HepG2 (cell line): Measurements from ENCODE around the gene MYLK3. TPM values are rescaled to one million over a fixed set of nuclear protein-coding genes. Genes with fewer than 3 reads are reported as not detected.

Source experiments
- DMAP1 ChIP-seq: IDR thresholded peaks from 2 replicates; pipeline ENCODE4 v1.6.1; 2016
- HDAC2 ChIP-seq: sonication (generic); formaldehyde crosslinking; IDR thresholded peaks from 2 replicates; pipeline ENCODE4 v1.4.0; 2020; ENCODE audit warnings: missing genetic modification reagents
- HINFP ChIP-seq: sonication (generic); formaldehyde crosslinking; IDR thresholded peaks from 2 replicates; pipeline ENCODE4 v1.4.0; 2020; ENCODE audit warnings: low read depth, mild to moderate bottlenecking, missing genetic modification reagents
- KDM2A ChIP-seq: sonication (generic); formaldehyde crosslinking; IDR thresholded peaks from 2 replicates; pipeline ENCODE4 v1.4.0; 2020; ENCODE audit warnings: low read depth, missing genetic modification reagents, borderline replicate concordance
- MLXIP ChIP-seq: sonication (generic); formaldehyde crosslinking; IDR thresholded peaks from 2 replicates; pipeline ENCODE4 v1.9.0; 2021; ENCODE audit warnings: missing genetic modification reagents, borderline replicate concordance
- POLR2AphosphoS5 ChIP-seq: IDR thresholded peaks from 2 replicates; pipeline ENCODE4 v1.6.1; 2012; ENCODE audit warnings: low read depth, low read length
- RBM22 ChIP-seq: fragments of 200-400 bp; formaldehyde crosslinking; optimal IDR thresholded peaks from 2 replicates; pipeline ENCODE3; 2017; ENCODE audit warnings: mild to moderate bottlenecking, low read length, moderate library complexity
- TBL1XR1 ChIP-seq: fragments of 150-350 bp; IDR thresholded peaks from 2 replicates; pipeline ENCODE4 v1.6.1; 2014; ENCODE audit warnings: borderline replicate concordance, low read length; ENCODE audit not compliant: partially characterized antibody
- TBP ChIP-seq: sonication (generic); formaldehyde crosslinking; IDR thresholded peaks from 2 replicates; pipeline ENCODE4 v1.5.0; 2020; ENCODE audit warnings: missing genetic modification reagents
- TOE1 ChIP-seq: sonication (generic); formaldehyde crosslinking; IDR thresholded peaks from 2 replicates; pipeline ENCODE4 v1.4.0; 2020; ENCODE audit warnings: mild to moderate bottlenecking, missing genetic modification reagents
- ZBTB4 ChIP-seq: sonication (generic); formaldehyde crosslinking; IDR thresholded peaks from 2 replicates; pipeline ENCODE4 v1.4.0; 2020; ENCODE audit warnings: missing genetic modification reagents, mild to moderate bottlenecking, borderline replicate concordance
- ZBTB43 ChIP-seq: sonication (generic); formaldehyde crosslinking; conservative IDR thresholded peaks from 2 replicates; pipeline ENCODE4 v1.4.0; 2020; ENCODE audit warnings: missing genetic modification reagents
- ZNF234 ChIP-seq: sonication (generic); formaldehyde crosslinking; conservative IDR thresholded peaks from 2 replicates; pipeline ENCODE4 v1.5.1; 2020; ENCODE audit warnings: mild to moderate bottlenecking, missing genetic modification reagents
- ZNF292 ChIP-seq: sonication (generic); formaldehyde crosslinking; IDR thresholded peaks from 2 replicates; pipeline ENCODE4 v1.8.1; 2022; ENCODE audit warnings: mild to moderate bottlenecking, low read depth, missing genetic modification reagents, borderline replicate concordance
- ZNF550 ChIP-seq: sonication (generic); formaldehyde crosslinking; IDR thresholded peaks from 2 replicates; pipeline ENCODE4 v1.4.0; 2020; ENCODE audit warnings: mild to moderate bottlenecking, missing genetic modification reagents, borderline replicate concordance
- ZNF564 ChIP-seq: sonication (generic); formaldehyde crosslinking; IDR thresholded peaks from 2 replicates; pipeline ENCODE4 v1.8.1; 2023; ENCODE audit warnings: mild to moderate bottlenecking, missing genetic modification reagents
- ZNF644 ChIP-seq: IDR thresholded peaks from 2 replicates; pipeline ENCODE4 v1.6.1; 2016; ENCODE audit warnings: low read depth
- ZNF878 ChIP-seq: sonication (generic); formaldehyde crosslinking; IDR thresholded peaks from 2 replicates; pipeline ENCODE4 v1.8.1; 2023; ENCODE audit warnings: mild to moderate bottlenecking, missing genetic modification reagents, moderate library complexity
- polyA plus RNA-seq, 8 experiments: library from polyadenylated mRNA; depleted of rRNA in 3 of 8; stranded (reverse) in 7 of 8; unstranded in 1 of 8; fragments of >200 nt; fragmentation: Illumina TruSeq in 4 of 8; extraction: Trizol in 4 of 8; gene quantifications; 2 replicates each; pipeline versions ENCODE4 v1.2.1 to v1.2.3, GENCODE V29; 2011 to 2016; ENCODE audit warnings: low read depth in 4 of 8, missing spikeins in 1 of 8, mixed read lengths in 1 of 8; ENCODE audit not compliant: insufficient read depth in 1 of 8
- total RNA-seq, 5 experiments: library from RNA; depleted of rRNA; stranded (reverse); fragments of >200 nt; fragmentation: Illumina TruSeq; extraction: Trizol; gene quantifications; 2 replicates each; pipeline ENCODE4 v1.2.3, GENCODE V29; 2016; ENCODE audit warnings: low read depth in 1 of 5

Gene MYLK3
- total and polyA plus RNA-seq, 2 of the 13 experiments (the other 11 are each of a cell fraction or from before 2014, with no cell fraction given) = 0.04 to 0.18 TPM

GRCh38 chr16:46690281-46691178 lies 57.6 kb downstream of the MYLK3 start (continued):
- peak; percentile 57; the same call in 1 of the 2 replicates for TF ChIP-seq KDM2A (CRISPR knock-in tag)
- TF ChIP-seq TOE1 (CRISPR knock-in tag) = no peak
- TF ChIP-seq TBP (CRISPR knock-in tag) = no peak
- peak; percentile 49; the same call in 1 of the 2 replicates for TF ChIP-seq ZNF564
- TF ChIP-seq ZNF234 (CRISPR knock-in tag) = peak; percentile 64; the same call in 1 of the 2 replicates
- no peak for TF ChIP-seq TBL1XR1
- TF ChIP-seq ZBTB43 (CRISPR knock-in tag) = no peak
- no peak; the same call in 1 of the 2 replicates for TF ChIP-seq ZNF292 (CRISPR knock-in tag)
- peak; percentile 45; the same call in 1 of the 2 replicates for TF ChIP-seq DMAP1 (CRISPR knock-in tag)
- peak; percentile 73 for TF ChIP-seq HDAC2 (CRISPR knock-in tag)
- TF ChIP-seq ZNF550 (CRISPR knock-in tag) = 0 out of 2 replicates have a peak, but pooled peaks have one; percentile 71
- TF ChIP-seq ZNF644 (CRISPR knock-in tag) = 0 out of 2 replicates have a peak, but pooled peaks have one; percentile 17
- 0 out of 2 replicates have a peak, but pooled peaks have one; percentile 32 for TF ChIP-seq POLR2AphosphoS5
- TF ChIP-seq MLXIP (CRISPR knock-in tag) = no peak
- TF ChIP-seq RBM22 = no peak
- TF ChIP-seq HINFP (CRISPR knock-in tag) = 0 out of 2 replicates have a peak, but pooled peaks have one; percentile 31
- no peak for TF ChIP-seq ZBTB4 (CRISPR knock-in tag)
- no peak for TF ChIP-seq ZNF878
